Suppressor macrophage (primary cell): ENCODE results near the gene WDR93.

Experiments
- DNase-seq, 4 experiments: peaks; one replicate each; pipeline ENCODE4 v3.0.0-alpha.2; 2020 to 2022

The WDR93 gene

GRCh38 chr15:89749951-89750559 is 59.4 kb downstream of the WDR93 start:
- DNase-seq: peak in 2 of 4 experiments; percentile 18 to 23

GRCh38 chr15:89750560-89751542 is 60.2 kb downstream of the WDR93 start, which contains the start of gene MESP1:
MESP1 (minus strand) TSS chr15:89751249; CDS start chr15:89751231, 18 bp downstream.
- peak; percentile 96 to 98 (median 96) for DNase-seq

- no peak for DNase-seq
Observed at GRCh38 chr15:89751748-89752147, 61.1 kb downstream of the WDR93 start.

GRCh38 chr15:89753855-89754254 is 63.2 kb downstream of the WDR93 start:
- no peak for DNase-seq

- no peak for DNase-seq
Observed at GRCh38 chr15:89754361-89755154, 63.9 kb downstream of the WDR93 start.

- DNase-seq: no peak
Observed at GRCh38 chr15:89755701-89756100, 65.1 kb downstream of the WDR93 start.

GRCh38 chr15:89756897-89757296 is 66.3 kb downstream of the WDR93 start:
- no peak for DNase-seq

GRCh38 chr15:89758283-89758682 is 67.7 kb downstream of the WDR93 start:
- DNase-seq: no peak

- no peak for DNase-seq
Observed at GRCh38 chr15:89758981-89759380, 68.4 kb downstream of the WDR93 start.

- no peak for DNase-seq
Observed at GRCh38 chr15:89759835-89760234, 69.2 kb downstream of the WDR93 start.

- DNase-seq: peak; percentile 83 to 95 (median 88)
Observed at GRCh38 chr15:89760303-89761008, 69.8 kb downstream of the WDR93 start.

GRCh38 chr15:89761009-89761831 is 70.6 kb downstream of the WDR93 start:
- peak in 1 of 4 experiments; percentile 1 for DNase-seq

GRCh38 chr15:89761929-89762328 is 71.3 kb downstream of the WDR93 start:
- no peak for DNase-seq

- no peak for DNase-seq
Observed at GRCh38 chr15:89765694-89766093, 75.1 kb downstream of the WDR93 start.

- DNase-seq: no peak
Observed at GRCh38 chr15:89766357-89767311, 76.0 kb downstream of the WDR93 start.

GRCh38 chr15:89767411-89767915 is 76.9 kb downstream of the WDR93 start:
- no peak for DNase-seq

- no peak for DNase-seq
Observed at GRCh38 chr15:89768071-89768500, 77.5 kb downstream of the WDR93 start.

GRCh38 chr15:89769366-89769765 is 78.8 kb downstream of the WDR93 start:
- DNase-seq: peak; percentile 42 to 74 (median 61)

- no peak for DNase-seq
Observed at GRCh38 chr15:89770041-89770440, 79.4 kb downstream of the WDR93 start.
